Activated CD4-positive, CD25-positive, alpha-beta regulatory T cell treated with anti-CD3 and anti-CD28 coated beads, Interleukin-2, amount 50 U/mL, for 24 hours (primary cell): Measurements from ENCODE around the gene MARK1.
"Not testable (repeated sequence)": the region's sequence is repeated elsewhere in the genome, so short reads cannot be mapped to it uniquely, and the experiment has no call there.

ENCODE experiments used
- ATAC-seq, 2 donors: fragments of 150-1000 bp; cut with Tn5 transposase; one replicate each; pipeline ENCODE4 v1.10.0; 2021; ENCODE audit warnings: mild to moderate bottlenecking in 1 of 2, moderate library complexity in 1 of 2

Gene MARK1

GRCh38 chr1:220529521-220530020 is 1.6 kb downstream of the MARK1 start:
- no peak for ATAC-seq

- ATAC-seq, result no peak
These were observed 5.7 kb downstream of the MARK1 start for GRCh38 chr1:220533504-220534109.

DNA sequence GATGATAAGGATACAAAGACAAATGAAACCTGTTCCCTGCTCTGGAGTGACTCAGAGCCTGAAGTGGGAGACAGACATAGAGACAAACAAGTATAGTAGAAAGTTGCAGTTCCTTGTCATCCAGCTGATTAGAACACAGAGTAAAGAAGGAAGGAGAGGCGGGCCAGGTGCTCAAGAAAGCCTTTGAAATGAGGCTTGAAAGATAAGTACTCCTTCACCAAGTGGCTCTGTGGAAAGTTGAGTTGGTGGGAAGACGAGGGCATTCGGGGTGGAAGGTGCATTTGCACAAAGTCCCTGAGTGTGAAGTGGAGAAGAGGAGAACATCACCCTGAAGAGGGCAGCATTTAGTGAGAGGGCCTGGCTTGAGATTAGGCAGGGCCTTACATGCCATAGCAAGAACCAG is 17.0 kb downstream of the MARK1 start:
- no peak for ATAC-seq

DNA sequence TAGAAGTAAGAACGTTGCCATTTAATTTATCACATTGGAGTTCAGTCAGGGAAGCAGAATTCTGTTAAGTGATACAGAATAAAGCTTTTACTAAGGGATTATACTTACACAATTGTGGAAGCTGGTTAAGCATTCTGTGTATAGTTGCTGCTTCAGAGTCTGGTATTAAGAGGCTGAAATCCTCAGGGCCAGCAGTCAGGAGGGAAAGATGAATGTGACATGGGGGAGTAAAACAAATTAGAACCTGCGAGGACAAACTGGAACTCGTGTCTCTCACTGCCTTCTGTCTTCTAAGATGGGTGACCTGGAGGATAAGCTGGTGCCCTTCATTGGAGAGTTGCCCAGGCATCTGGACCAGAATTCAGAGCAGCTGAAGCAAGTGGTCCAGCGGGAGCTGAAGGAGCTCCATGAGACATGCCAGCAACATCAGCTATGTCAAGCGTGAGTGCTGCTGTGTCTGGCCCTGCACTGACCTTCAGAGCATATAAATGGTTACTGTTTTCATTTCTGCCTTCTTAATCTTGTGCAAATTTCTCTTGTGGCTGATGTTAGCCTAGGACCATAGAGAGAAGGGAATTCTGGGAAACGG is 23.0 kb downstream of the MARK1 start:
- ATAC-seq, result no peak

DNA sequence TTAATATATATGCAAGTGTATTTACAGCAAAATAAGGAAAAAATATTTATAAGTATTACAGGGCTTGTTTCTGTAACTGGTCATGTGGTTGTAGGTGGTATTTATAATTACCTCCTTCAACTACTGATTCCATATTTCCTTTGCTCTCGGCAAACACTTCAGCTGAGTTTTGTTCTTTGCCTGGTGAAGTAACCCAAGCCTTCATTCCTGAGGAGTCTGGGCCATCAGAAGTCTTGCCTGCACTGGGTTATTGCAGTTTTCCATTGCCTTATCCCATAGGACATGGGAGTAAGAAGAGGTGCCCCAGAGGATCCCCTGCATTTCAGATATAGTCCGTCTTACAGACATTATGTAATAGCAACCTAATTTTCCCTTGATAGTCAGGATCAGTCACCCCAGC is 23.8 kb downstream of the MARK1 start:
- ATAC-seq, result no peak

GRCh38 chr1:220552672-220553260 is 24.8 kb downstream of the MARK1 start:
- ATAC-seq, result no peak

GRCh38 chr1:220556641-220557040 is 28.7 kb downstream of the MARK1 start:
- ATAC-seq, result no peak

GRCh38 chr1:220563564-220563963 is 35.6 kb downstream of the MARK1 start:
- ATAC-seq, result no peak

DNA sequence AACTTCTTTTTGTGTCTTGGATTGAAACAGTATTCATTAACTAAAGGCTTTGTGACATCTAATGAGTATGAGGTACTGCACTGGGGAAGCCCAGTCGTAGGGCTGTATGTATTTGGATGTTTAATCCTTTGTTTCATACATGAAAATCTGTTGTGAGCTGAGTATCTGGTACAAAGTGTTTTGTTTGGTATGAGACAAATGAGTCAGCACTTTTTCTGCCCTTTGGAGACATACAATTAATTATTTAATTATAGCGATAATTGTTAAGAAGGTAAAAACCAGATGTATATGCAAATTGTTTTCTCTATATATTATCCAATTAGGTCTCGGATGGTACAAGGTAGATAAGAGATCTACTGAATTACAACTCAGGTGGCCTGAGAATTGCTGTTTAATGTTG is 36.3 kb downstream of the MARK1 start:
- ATAC-seq, result no peak

DNA sequence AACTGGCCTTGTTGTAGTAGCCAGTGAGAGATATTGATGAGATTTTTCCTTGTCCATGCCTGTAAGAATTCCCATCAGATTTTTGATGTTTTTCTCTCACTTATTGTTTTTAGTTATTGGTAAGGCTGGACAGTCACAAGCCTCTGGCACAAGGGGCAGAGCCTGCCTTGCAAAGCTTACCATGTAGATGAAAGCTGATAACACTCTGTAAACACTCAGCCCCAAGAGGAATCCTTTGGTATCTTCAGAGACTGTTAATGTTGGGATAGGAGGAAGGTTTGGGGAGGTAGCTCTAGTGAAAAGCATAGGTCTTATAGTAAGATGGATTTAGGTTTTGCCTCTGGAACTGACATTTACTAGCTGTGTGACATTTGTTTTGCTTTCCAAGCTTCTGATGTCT is 37.7 kb downstream of the MARK1 start:
- no peak for ATAC-seq

DNA sequence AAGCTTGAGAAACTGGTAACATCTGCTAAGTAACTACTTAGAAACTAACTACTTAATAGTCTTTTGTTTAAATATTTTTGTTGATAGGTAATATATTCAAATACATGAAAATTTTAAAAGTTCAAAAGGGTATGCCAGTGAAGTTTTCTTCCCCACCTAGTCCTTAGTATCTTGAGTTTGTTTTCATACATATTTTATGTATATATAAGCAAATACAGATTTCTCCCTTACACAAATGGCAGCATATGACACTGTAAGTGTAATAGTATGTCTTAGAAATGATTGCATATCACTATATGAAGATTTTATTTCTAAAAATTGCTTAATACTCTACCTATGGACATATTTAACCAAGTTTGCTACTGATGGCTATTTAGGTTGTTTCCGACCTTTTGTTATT is 38.9 kb downstream of the MARK1 start:
- ATAC-seq, result no peak

- ATAC-seq, result no peak
These were observed 44.5 kb downstream of the MARK1 start for GRCh38 chr1:220572416-220572815.

GRCh38 chr1:220573836-220574235 is 45.9 kb downstream of the MARK1 start:
- ATAC-seq, result no peak

DNA sequence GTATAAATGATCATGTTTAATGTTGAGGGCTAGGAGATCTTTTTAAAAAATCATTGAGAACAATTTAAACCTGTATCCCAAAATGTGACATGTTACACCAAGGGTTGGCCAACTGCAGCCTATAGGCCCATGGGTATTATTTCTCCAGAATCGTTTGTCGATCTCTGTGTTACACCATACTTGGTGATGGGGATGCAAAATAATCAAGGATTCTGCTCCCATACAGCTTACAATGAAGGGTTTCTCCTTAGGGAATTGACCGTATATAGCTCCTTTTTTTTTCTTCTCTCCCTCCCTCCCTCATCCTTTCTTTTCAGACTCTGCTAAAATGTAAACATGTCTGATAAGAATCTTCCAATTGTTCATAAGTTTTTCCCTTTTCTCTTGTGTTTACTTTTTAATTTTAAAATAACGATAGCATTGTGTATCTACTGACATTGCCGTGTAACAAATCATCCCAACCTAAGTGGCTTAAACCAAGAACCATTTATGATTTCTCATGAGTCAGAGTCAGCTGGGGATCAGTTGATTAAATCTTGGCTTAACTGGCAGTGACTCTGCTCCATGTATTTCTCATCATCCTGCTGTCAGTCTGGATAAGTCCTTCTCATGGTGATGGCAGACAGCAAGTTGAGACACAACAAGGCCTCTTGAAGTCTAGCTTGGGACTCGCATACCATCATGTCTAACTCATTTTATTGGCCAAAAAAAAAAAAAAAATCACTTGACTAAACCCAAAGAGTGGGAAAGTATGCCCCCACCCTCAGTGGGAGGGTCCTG is 48.0 kb downstream of the MARK1 start:
- ATAC-seq, result no peak

DNA sequence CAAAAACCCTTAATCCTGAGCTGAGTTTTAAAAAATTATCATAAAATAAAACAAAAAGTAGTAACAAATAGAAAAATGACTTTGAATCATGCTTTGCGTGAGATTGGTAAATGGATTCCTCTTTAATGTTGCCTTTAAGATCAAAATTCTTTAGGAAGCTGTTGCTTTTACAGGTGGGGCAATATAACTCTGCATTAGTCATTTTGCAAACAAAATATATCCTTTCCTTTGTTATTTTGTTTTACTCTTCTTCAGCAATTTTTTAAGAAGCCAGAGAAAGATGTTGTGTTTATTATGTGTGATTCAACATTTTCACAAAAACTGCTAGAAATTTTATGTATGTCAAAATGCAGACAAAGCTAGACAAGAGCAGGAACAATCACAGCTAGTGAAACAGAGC is 50.0 kb downstream of the MARK1 start:
- no peak for ATAC-seq

GRCh38 chr1:220579317-220579716 is 51.4 kb downstream of the MARK1 start:
- ATAC-seq, result no peak

DNA sequence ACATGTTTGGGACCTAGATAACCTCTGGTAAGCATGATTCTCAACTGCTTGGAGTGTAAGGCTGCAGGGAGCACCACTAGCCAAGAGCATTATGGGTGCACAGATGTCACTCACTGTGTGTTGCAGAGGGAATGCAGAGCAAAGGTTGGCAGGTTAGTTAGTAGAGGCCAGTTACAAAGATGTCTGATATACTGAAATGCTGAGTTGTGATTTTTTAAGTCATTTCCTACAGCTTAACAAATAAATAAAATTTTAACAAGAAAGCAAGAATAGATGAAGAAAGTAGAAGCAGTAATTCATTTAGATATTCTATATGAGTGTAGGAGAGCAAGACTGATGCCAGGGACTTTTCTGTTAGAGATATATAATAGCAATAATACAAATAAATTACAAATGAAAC is 64.8 kb downstream of the MARK1 start:
- no peak for ATAC-seq

GRCh38 chr1:220594356-220594755 is 66.4 kb downstream of the MARK1 start:
- ATAC-seq, result no peak

- ATAC-seq, result no peak
These were observed 67.2 kb downstream of the MARK1 start for GRCh38 chr1:220595179-220595578.

- ATAC-seq, result no peak
These were observed 77.0 kb downstream of the MARK1 start for GRCh38 chr1:220604926-220605325.

DNA sequence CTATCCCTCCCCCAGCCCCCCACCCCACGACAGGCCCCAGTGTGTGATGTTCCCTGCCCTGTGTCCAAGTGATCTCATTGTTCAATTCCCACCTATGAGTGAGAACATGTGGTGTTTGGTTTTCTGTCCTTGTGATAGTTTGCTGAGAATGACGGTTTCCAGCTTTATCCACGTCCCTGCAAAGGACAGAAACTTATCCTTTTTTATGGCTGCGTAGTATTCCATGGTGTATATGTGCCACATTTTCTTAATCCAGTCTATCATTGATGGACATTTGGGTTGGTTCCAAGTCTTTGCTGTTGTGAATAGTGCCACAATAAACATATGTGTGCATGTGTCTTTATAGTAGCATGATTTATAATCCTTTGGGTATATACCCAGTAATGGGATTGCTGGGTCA is 77.7 kb downstream of the MARK1 start:
- not testable (repeated sequence) for ATAC-seq

DNA sequence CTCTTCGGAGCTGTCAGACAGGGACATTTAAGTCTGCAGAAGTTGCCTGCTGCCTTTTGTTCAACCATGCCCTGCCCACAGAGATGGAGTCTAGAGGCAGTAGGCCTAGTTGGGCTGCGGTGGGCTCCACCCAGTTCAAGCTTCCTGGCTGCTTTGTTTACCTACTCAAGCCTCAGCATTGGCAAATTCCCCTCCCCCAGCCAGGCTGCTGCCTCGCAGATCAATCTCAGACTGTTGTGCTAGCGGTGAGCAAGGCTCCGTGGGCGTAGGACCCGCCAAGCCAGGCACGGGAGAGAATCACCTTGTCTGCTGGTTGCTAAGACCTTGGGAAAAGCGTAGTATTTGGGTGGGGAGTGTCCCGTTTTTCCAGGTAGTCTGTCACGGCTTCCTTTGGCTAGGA is 83.2 kb downstream of the MARK1 start:
- not testable (repeated sequence) for ATAC-seq

DNA sequence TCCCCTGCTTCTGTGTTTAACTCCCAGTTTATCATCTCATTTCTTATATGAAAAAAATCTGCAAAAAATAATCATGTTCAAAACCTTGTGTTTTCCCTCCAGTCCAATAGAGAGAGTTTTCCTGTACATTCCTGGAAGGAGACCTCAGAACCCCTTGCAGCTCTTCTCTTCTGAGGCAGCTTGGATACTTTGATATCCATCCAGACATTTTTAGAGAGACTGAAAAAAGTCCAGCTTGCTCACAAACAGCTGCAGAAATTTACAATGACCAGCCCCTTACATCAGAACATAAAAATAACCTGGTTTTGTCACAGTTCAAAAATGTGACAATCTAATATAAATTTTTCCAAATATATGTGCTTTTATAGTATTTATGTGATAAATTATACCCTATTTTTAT is 88.9 kb downstream of the MARK1 start:
- ATAC-seq, result no peak

DNA sequence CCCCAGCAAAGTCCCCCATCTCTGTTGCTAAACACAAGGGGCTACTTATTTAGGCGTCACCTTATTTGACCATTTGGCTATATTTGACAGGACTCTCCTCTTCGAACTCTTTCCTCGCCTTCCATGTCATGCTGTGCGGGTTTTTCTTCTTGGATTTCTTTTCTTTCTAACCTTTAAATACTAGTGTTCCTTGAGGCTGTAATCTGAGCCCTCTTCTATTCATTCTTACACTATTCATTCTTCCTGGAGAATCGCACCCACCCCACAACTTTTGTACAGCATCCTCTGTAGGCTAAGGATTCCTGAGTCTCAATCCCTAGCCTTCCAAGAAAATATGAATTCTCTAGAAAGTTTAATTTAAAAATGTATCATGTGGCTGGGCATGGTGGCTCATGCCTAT is 100.5 kb downstream of the MARK1 start:
- no peak for ATAC-seq
